GM21737 (cell line): Measurements from ENCODE around the gene NKAIN2.
"Not testable (repeated sequence)": the region's sequence is repeated elsewhere in the genome, so short reads cannot be mapped to it uniquely, and the experiment has no call there.

ENCODE experiments used
- ATAC-seq: cut with Tn5 transposase; IDR thresholded peaks from one replicate; pipeline ENCODE4 v1.9.1; 2021; ENCODE audit warnings: mild to moderate bottlenecking, moderate library complexity; ENCODE audit not compliant: unreplicated experiment

NKAIN2 gene

DNA sequence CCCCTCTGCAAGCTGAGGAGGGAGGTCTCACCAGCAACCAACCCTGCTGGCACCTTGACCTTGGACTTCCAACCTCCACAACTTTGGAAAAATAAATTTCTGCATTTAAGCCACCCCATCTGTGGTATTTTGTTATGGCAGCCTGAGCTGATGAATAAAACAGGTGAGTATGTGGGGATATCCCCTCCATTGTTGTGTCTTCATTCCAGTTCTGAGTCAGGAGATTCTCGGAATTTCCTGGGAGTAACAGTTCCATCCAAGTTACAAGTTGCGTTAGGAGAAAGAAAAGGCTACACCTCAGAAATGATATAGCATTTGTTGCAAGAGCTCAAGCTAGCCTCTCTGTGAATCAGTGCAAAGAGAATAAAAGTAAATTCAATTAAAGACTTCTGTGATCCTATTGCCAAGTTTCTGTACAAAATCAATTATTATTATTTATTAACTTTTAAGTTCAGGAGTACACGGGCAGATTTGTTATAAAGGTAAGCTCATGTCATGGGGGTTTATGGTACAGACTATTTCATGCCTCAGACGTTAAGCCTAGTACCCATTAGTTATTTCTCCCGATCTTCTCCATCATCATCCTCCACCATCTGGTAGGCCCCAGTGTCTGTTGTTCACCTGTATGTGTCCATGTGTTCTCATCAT is 153.0 kb downstream of the NKAIN2 start:
- ATAC-seq: no peak

DNA sequence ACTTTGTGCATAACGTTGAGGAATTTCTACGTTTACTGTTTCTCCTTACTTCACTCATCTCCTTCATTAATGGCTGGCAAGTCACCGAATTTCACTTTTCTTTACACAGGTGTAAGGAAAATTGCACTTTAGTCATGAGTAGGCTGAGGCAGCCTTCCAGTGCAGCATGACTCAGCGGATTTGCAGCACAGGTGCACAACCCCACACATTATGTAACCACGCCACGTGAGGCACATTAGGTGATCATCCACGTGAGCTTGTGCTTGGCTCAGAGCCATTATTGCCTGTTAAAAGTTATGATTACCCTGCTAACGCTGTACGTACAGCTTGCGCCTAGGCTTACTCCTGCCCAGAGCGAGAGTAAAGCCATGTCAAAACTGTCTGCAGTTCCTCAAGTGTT is 158.8 kb downstream of the NKAIN2 start:
- no peak for ATAC-seq

DNA sequence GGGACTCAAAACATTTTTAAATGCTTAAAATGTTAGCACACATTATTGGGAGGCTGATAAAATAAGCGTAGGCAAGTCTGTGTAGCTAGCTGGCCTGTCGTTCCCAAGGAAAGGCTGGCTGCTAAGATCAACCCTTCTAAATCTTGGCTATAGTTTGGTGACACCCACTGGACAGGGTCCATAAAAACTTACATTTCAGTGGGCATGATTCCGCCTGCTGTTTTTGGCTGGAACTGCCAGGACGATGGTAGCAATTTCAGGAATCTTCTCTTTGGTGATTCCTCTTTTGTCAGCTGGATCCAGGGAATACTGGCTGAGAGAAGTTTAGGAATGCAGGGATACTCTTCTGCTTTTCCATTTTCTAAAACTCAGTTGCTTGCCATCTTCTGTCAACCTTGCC is 162.2 kb downstream of the NKAIN2 start:
- no peak for ATAC-seq

DNA sequence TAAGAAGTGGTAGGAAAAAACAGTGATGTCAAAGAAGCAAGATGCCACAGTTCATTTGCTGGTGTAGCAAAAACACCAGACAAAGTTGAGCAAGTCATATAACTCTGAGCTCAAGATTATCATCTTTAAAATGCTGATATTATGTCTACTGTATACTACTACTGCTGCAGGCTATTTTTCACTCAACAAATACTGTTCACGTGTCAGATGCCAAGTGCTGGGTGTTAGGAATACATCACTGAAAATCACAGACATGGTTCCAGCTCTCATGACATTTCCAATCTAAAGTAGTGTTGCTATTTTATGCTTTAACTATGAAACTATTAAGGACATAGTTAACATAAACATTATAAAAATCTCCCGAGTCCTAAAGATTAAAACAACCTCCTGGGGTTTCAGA is 163.0 kb downstream of the NKAIN2 start:
- no peak for ATAC-seq

DNA sequence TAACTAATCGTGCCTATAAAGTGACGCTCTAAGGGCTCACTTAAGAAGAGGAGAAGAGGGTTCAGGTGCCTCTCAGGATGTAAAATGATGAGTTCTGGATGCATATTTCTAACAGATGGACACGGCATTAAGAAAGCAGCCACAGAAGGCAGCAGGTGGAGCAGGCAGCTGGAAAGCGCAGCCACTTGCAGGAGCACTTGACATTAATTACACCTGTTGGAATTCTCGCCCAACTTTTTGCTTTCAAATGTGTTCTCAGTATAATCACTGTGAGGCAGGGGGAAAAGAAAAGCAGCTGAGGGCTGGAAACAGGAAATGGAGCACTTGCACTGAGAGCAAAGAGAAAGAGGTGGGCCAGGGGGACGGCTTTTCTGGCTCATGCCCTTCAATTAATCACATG is 164.2 kb downstream of the NKAIN2 start:
- no peak for ATAC-seq

DNA sequence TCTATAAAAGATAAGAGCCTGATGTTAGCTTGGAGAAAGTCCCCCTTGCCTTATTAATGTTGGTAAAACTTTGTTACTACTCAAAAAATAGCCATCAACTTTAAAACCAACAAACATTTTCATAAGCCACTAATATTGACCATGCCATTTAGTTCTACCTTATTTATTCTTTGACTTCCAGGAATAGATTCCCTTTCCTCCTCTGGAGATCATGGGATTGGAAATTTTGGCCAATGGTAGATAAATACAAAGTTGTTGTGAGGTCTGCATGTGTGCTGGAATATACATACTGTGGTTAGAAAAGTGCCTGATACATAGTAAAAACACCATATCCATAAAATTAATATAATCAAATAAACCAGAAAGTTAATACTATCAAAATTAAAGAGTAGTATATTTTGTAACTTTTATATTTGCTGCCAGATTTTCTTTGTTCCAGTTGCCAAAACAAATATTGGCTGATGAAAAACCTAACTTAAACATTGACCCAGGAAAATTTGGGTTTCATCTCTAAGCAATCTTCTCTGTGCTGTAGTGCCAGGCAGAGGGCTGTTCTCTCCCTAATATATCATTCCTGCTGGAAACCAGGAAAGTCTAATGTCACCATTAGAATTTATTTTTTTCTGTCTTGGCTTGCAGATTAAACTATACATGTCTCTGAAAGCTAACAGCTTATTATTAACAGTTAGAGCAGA is 169.1 kb downstream of the NKAIN2 start:
- ATAC-seq: no peak

DNA sequence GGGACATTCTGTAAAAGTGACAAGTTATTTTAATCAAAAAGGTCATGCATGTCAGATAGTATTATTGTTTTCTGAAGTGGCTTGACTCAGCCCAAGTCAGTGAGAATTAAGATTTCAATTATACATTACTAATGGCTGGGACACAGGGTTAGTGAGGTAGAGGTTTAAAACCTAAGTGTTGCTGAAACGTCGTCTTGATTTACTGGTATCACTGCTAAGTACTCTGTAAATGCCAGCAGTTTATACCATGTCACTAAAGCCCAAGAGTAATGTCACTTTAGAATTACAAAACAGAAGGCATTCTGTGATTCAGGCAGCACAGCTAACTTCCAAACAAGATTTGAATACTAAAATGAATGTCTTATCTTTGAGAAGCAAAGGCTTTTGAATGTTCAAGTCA is 176.6 kb downstream of the NKAIN2 start:
- ATAC-seq: no peak

DNA sequence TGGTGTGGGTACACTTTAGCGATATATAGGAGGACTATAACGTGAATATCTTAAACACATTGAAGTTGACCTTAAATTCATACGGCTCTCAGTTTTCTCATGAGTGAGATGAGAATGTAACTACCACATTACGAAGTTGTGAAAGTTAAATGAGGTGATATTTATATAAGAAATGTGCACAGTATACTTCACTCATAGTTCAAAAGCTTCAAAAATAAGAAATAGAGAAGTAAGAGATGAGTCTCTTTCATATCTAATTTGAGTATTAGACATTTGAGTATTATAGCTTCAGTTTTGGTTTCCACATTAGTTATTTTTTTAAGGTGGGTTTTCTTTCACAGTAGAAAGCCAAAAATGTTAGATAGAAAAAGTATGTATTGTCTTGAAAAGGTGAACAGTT is 183.3 kb downstream of the NKAIN2 start:
- ATAC-seq: no peak

DNA sequence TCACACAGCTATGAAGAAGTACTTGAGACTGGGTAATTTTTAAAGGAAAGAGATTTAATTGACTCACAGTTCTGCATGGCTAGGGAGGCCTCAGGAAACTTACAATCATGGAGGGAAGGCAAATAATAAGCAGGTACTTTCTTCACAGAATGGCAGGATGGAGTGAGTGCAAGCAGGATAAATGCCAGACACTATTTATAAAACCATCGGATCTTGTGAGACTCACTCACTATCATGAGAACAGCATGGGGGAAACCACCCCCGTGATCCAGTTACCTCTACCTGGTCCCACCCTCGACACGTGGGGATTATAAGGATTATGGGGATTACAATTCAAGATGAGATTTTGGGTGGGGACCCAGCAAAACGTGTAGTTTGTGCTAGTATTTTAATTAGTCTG is 186.3 kb downstream of the NKAIN2 start:
- ATAC-seq: not testable (repeated sequence)

DNA sequence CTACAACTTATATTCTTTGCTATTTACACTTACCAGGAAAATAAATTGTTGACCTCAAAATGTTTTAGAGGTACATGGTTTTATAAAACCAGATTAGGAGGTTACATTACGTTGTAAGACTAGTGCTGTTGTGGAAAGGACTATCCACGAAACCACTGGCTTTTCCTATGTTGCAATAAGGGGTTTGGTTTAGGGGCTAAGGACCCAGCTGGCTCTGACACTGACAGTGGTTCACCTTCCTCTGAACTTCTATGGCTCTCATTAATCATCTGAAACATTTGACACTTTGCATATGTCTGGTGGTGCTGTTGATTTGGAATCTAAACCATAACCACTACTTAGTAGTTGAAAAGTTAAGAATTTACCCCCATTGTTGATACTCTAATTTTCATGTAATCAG is 186.7 kb downstream of the NKAIN2 start:
- ATAC-seq: no peak

DNA sequence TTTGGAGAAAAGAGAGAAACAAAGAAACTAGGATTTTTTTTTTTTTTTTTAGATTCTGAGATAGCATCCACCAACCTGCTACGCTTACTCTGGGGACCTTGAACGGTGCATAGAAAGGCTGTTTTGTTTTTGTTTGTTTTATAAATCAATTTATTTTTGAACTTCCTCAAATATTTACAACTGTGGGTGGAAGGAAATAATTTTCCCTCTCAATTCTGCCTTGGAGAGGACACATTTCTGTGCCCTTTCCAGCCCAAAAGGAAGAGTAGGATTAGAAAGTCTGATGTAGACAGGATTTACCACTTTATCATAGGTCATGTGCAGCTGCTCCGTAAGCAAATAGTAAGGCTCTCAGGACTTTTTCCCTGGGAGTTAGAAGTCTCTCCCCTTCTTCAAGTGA is 190.5 kb downstream of the NKAIN2 start:
- no peak for ATAC-seq

DNA sequence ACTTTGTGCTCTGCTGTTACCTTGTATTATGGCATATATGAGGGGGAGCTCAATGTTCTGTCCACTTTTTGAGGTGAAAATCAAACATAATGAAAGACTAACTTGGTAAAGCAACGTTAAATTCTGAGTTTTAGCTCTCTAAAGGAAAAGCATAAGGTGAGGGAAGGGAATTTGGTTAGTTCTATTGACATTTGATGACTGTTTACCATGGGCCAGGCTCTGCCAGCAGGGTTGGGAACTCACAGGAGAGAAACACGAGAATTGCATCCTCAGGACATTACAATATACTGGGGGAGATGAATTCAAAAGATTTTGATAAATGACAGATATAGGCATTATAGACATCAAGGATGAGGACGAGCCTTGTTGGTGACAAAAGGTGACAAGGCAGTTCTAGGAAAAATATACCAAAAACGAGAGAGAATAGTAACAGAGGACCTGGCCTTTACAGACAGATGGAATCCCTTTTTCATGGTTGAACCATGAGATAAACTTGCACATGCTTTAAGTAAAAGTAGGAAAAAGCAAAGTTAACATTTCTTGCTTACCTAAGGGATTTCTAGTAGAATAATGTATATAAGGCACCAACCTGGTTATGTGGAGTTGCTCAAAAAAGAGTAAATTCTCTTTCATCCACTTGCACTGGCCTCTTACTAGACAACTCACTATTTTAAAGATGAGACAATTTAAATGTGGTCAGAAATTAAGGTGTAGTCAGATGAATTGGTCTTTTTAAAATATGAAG is 191.4 kb downstream of the NKAIN2 start:
- no peak for ATAC-seq

DNA sequence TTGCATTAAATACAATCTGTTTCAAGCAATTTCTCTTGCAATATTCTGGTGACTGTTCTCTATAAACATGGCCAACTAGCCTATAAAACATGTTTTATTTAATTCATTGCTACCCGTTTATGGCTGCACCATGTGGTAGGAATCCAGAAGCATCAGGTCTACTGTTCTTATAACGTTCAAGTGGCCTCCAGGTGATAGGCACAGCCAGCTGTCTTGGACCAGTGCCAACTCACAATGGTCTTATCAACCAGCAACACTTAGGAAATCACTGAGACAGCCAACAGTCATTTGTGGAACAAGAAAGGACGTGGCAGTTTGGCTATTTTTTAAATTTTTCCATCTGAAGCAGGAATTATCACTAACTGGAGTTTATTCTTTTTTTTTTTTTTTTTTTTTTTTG is 193.6 kb downstream of the NKAIN2 start:
- no peak for ATAC-seq

DNA sequence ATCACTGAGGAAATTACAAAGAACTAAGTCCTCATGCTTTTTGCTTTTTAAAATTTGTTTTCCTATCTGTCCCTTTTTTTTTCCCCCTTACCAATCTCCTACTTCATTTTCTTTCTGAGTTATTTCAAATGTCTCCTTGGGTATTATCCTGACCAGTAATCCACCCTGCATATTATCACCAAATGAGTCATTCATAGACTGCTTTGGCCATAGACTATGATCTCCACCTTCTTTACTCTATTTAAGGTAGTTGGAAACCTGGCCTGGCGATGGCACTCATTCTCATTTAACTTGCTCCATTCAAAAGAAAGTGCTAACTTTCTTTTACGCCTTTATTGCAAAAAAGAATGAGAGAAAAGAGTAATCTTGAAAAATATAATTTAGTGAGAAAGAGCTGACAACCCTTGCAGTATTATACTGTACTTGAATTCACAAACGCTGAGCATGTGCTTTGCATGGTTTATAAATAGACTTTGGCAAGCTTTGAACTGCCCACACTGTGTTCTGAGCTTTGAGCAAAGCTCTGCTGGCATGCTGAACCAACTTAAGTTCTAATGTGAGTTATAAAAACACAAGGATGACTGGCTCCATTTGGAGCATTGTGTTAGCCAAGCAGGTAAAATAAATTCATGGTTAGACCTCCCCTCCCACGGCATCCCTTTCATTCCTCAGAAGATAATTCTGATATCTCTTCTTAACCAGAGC is 198.9 kb downstream of the NKAIN2 start:
- no peak for ATAC-seq

DNA sequence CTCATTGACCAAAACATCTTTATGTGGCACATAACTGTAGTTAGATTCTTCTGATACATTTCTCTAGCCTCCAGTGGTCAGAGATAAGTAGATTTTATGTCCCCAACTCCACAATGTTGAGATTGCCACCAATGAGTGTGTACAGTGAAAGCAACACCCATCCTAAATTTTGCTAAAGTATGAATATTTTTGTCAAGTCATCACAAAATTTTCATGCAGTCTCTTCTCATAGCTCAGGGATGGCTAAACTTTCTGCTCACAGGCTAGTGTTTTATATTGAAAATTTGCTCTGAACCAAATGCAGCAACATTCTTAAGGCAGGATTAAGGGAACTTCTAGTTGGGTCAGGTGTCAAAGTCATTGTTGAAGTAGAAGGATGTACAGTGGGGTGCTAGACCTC is 203.6 kb downstream of the NKAIN2 start:
- ATAC-seq: no peak

DNA sequence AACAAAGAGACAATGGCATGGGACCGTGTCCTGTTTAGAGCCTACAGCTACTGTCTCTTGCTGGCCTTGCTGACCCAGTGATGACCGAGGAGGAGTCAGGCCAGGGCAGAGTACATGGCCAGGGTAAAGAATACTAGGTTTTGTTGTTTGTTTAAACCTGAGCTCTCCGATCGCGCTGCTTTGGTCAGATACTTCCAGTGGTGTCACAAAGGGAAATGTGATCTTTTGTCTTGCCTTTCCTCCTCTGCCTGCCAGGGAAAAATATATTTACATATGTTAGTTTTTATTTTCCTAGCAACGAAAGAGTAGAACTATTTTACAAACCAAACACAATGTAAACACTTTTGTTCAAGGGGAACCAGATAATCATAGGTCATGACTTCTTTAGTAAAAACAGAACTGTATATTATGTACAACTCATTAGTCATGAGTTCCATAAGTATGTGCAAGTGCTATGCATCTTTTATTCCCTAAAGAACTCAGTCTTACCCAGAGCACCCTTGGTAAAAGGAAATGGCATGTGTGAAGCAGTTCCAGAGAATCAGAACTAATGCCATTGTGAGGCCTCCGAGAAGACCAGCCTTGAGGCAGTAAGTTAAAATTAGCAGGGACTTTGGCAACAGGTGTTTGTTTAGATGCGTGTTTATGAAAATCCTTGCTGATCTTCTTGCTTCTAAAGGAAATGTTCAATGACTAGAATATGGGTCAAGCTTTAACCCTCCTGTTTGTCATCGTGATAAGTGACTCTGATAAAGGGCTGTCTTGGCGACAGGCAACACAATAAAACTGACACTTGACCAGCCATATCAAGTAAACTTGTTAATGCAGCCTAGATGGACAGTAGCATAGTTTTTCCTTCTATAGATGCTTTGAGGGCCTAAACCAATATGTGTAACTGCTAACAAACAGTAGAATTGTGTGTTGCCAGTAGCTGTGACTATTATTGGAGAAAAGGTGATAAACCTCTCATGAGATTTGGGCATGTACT is 204.6 kb downstream of the NKAIN2 start:
- ATAC-seq: no peak

DNA sequence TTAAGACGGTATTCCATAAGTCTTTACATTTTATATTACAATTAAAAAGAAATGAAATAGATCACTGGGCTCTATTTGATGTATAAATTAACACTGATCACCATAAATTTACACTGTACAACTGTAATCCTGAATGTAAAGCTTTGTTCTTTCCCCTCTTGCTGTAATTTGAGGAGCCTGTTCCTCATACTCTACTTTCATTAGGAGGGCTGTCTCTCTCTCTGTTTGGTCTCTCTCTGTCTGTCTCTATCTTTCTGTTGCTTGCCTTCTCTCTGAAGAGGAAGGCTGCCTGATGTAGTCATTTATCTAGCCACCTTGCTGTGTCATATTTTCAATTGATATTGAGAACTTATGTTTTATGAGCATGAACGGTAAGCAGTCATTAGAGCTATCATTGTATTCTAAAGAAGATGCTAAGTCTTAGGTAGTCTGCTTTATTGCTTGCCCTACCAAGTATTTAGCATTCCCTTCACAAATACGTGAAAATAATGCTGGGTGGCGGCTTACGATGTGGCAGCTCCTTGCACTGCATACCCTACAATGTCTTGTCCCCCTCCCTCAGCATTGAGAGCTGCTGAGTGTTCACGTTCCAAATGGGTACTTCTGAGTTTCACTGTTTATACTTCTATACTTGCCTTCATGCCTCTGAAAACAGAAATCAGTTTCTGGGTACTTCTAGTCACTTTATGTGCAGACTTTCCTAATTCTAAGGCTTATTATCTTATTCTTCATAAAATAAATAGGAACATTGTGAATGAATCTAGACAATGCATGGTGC is 205.5 kb downstream of the NKAIN2 start:
- no peak for ATAC-seq

DNA sequence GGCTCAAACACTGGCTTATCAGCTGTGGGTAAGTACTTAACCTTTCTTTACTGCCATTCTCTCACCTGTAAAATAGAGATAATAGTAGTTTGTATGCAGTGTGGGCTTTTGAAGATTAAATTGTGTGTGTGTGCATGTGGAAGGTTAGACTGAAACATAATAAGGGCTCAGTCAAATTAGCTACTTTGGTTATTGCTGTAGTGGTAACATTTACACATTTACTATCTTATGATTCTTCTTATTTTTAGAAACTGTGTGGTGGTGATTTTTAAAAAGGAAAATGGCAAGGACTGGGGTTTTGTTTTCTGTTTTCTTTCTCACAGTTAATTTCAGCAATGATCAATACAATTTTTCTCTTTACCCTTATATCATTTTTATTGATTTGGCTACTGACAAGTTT is 206.9 kb downstream of the NKAIN2 start:
- ATAC-seq: no peak

DNA sequence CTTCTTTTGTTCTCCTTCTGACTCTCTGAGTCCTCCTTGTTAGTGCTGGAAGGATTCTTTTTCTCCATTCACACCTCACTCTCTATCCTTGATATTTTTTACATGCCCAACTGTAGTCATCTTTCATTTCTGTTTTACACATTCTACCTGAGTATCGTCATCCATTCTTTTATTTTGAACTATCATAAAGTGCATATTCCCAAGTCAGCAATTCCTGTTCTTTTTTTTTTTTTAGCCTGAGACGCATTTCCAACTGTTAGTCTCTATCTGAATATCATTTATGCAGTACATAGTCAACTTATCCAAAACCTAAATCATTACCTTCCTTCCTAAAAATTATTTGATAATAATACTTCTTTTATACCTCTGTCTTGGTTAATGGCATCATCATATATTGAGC is 207.5 kb downstream of the NKAIN2 start:
- ATAC-seq: no peak

DNA sequence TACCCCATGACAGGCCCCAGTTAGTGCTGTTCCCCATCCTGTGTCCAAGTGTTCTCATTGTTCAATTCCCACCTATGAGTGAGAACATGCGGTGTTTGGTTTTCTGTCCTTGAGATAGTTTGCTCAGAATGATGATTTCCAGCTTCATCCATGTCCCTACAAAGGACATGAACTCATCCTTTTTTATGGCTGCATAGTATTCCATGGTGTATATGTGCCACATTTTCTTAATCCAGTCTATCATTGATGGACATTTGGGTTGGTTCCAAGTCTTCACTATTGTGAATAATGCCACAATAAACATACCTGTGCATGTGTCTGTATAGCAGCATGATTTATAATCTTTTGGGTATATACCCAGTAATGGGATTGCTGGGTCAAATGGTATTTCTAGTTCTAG is 218.4 kb downstream of the NKAIN2 start:
- not testable (repeated sequence) for ATAC-seq
